Measurements from ENCODE around the gene BPIFB4.

DNA sequence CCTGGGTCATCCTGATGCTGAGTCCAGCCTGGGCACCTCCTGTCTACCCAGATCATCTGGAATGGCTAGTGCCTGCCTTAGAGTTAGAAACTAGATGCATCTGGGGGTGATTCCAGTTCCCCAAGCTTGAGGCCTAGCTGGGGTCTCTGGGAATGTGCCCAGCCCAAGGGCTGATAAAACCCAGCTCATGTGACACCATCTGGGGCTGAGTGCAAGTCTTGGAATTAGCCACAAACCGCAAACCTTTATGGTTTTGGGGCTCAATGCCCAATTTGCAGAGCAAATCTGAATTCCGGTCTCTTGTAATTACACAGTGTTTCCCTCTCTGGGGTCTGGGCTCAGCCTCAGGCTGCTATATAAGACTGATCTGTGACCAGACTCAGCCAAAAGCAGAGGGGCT, at the start of gene BPIFB4:
- TF ChIP-seq EZH2 (IDR thresholded peaks at IDR 0.05) (no peak), POLR2AphosphoS5 (IDR thresholded peaks at IDR 0.05; ENCODE audit: borderline replicate concordance, low read depth, low read length) (no peak)
